K562 (cell line): ENCODE measurements around the gene HEPACAM2. TPM values are rescaled to one million over a fixed set of nuclear protein-coding genes. Genes with fewer than 3 reads are reported as not detected.

ENCODE experiments used
- E4F1 ChIP-seq: fragments of 250-450 bp; sonication (Bioruptor Pico); IDR thresholded peaks from 2 replicates; pipeline ENCODE4 v1.5.0; 2021; ENCODE audit warnings: mild to moderate bottlenecking, borderline replicate concordance
- ELK3 ChIP-seq: fragments of 450-650 bp; formaldehyde crosslinking; IDR thresholded peaks from 2 replicates; pipeline ENCODE4 v1.4.0; 2020; ENCODE audit warnings: mild to moderate bottlenecking
- FOXO4 ChIP-seq: fragments of 450-650 bp; formaldehyde crosslinking; IDR thresholded peaks from 2 replicates; pipeline ENCODE4 v1.4.0; 2020; ENCODE audit warnings: mild to moderate bottlenecking, moderate library complexity
- GABPB1 ChIP-seq: sonication (generic); formaldehyde crosslinking; IDR thresholded peaks from 2 replicates; pipeline ENCODE4 v1.8.0; 2022; ENCODE audit warnings: mild to moderate bottlenecking, missing genetic modification reagents
- MEF2A ChIP-seq: IDR thresholded peaks from 2 replicates; pipeline ENCODE4 v1.6.1; 2011; ENCODE audit warnings: low read depth, mild to moderate bottlenecking, low read length, moderate library complexity; ENCODE audit not compliant: control insufficient read depth
- MGA ChIP-seq: fragments of 450-650 bp; IDR thresholded peaks from 2 replicates; pipeline ENCODE4 v1.6.1; 2016; ENCODE audit warnings: mild to moderate bottlenecking, moderate library complexity
- SMARCB1 ChIP-seq: IDR thresholded peaks from 2 replicates; pipeline ENCODE4 v1.6.1; 2011; ENCODE audit warnings: improper control_type of control experiment, low read depth; ENCODE audit not compliant: insufficient read length
- ZNF197 ChIP-seq: fragments of 200-800 bp; sonication (Bioruptor generic); IDR thresholded peaks from 2 replicates; pipeline ENCODE4 v1.6.1; 2016; ENCODE audit warnings: low read depth, missing genetic modification characterization, missing compliant biosample characterization
- polyA plus RNA-seq, 8 experiments: library from polyadenylated mRNA; depleted of rRNA in 4 of 8; stranded (reverse) in 5 of 8; unstranded in 3 of 8; fragments of >200 nt; fragmentation: Nextera tagmentation in 2 of 8; fragmentation: Illumina TruSeq in 1 of 8; extraction: Ambion mirVana in 2 of 8; extraction: Trizol in 1 of 8; gene quantifications; 2 replicates each; pipeline versions ENCODE4 v1.2.1 to v1.2.3, GENCODE V29; 2011 to 2014; ENCODE audit warnings: inconsistent platforms in 1 of 8, missing spikeins in 1 of 8
- total RNA-seq, 7 experiments: library from RNA; depleted of rRNA in 6 of 7; stranded (reverse); fragments of >200 nt in 6 of 7; fragmentation: Illumina TruSeq in 2 of 7; extraction: Trizol in 2 of 7; gene quantifications; 2 replicates each; pipeline versions ENCODE4 v1.2.1 to v1.2.3, GENCODE V29; 2011 to 2021; ENCODE audit warnings: low replicate concordance in 1 of 7

The HEPACAM2 gene
- total and polyA plus RNA-seq, 9 of the 15 experiments (the other 6 are each of a cell fraction or from before 2014, with no cell fraction given), result 2.0 to 6.5 (median 3.9) TPM

- TF ChIP-seq MGA (0 out of 2 replicates have a peak, but pooled peaks have one; percentile 1), SMARCB1 (no peak), E4F1 (CRISPR knock-in tag) (no peak), MEF2A (no peak), ELK3 (CRISPR knock-in tag) (no peak), GABPB1 (CRISPR knock-in tag) (no peak), ZNF197 (CRISPR knock-in tag) (no peak), FOXO4 (CRISPR knock-in tag) (no peak)
- TF ChIP-seq, all 486 proteins: peak for 3
These were observed 5.0 kb upstream of the HEPACAM2 start (continued) for GRCh38 chr7:93231259-93231658.
